ENCODE measurements around the gene AMPD3. TPM values are rescaled to one million over a fixed set of nuclear protein-coding genes. Genes with fewer than 3 reads are reported as not detected.

AMPD3 gene
- total and polyA plus RNA-seq, 2 of the 13 experiments (the other 11 are each of a cell fraction or from before 2014, with no cell fraction given): 0.33 to 2.3 TPM

DNA sequence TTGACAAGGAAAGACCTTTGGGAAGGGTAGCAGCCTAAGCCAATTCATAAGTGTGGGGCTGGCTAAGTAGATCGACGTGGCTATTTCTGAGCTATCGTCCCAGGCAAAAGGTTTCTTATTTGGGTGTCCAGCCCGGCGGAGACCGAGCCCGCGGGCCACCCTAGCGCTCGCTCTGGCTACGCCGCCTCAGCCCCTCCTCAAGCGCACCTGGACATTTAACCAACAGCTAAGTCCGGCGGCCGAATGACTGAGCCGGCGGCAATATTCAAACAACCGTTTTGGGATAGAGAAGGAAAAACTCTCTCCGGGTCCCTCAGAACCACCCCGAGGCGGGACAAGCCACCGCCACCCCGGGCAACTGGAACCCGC lies 85.5 kb downstream of the AMPD3 start (continued):
- TF ChIP-seq ZNF18 (CRISPR knock-in tag; IDR thresholded peaks at IDR 0.05; ENCODE audit: insufficient replicate concordance) (no peak), CCAR2 (optimal IDR thresholded peaks at IDR 0.05; ENCODE audit: low read depth, low read length) (no peak), SATB2 (CRISPR knock-in tag; IDR thresholded peaks at IDR 0.05) (0 out of 2 replicates have a peak, but pooled peaks have one; percentile 10), ETV6 (CRISPR knock-in tag; conservative IDR thresholded peaks at IDR 0.05) (0 out of 2 replicates have a peak, but pooled peaks have one; percentile 38), YEATS4 (CRISPR knock-in tag; IDR thresholded peaks at IDR 0.05; ENCODE audit: borderline replicate concordance) (no peak), ATF1 (CRISPR knock-in tag; IDR thresholded peaks at IDR 0.05) (no peak), PAX8 (CRISPR knock-in tag; IDR thresholded peaks at IDR 0.05; ENCODE audit: borderline replicate concordance) (no peak), XBP1 (CRISPR knock-in tag; IDR thresholded peaks at IDR 0.05) (peak; percentile 38; the same call in 1 of the 2 replicates), SIN3A (IDR thresholded peaks at IDR 0.05; ENCODE audit: borderline replicate concordance, low read depth, low read length) (0 out of 2 replicates have a peak, but pooled peaks have one; percentile 33), ZNF326 (CRISPR knock-in tag; IDR thresholded peaks at IDR 0.05; ENCODE audit: borderline replicate concordance) (no peak), ZNF567 (CRISPR knock-in tag; IDR thresholded peaks at IDR 0.05; ENCODE audit: borderline replicate concordance) (no peak), GLMP (CRISPR knock-in tag; IDR thresholded peaks at IDR 0.05; ENCODE audit: borderline replicate concordance) (no peak), KAT7 (CRISPR knock-in tag; IDR thresholded peaks at IDR 0.05; ENCODE audit: borderline replicate concordance) (no peak), ADNP (CRISPR knock-in tag; IDR thresholded peaks at IDR 0.05) (no peak), TCF7 (IDR thresholded peaks at IDR 0.05; ENCODE audit: low read depth) (no peak), SRSF4 (IDR thresholded peaks at IDR 0.05; ENCODE audit: low read depth, low read length, poor library complexity, severe bottlenecking) (no peak), RFXAP (CRISPR knock-in tag; IDR thresholded peaks at IDR 0.05; ENCODE audit: borderline replicate concordance) (0 out of 2 replicates have a peak, but pooled peaks have one; percentile 8), KLF15 (CRISPR knock-in tag; IDR thresholded peaks at IDR 0.05; ENCODE audit: borderline replicate concordance) (no peak), ZBTB10 (CRISPR knock-in tag; IDR thresholded peaks at IDR 0.05; ENCODE audit: borderline replicate concordance) (0 out of 2 replicates have a peak, but pooled peaks have one; percentile 15), RBM22 (optimal IDR thresholded peaks at IDR 0.05; ENCODE audit: low read length) (no peak), AGO2 (optimal IDR thresholded peaks at IDR 0.05; ENCODE audit: low read depth, low read length) (no peak)
- TF ChIP-seq, protein P1, sequence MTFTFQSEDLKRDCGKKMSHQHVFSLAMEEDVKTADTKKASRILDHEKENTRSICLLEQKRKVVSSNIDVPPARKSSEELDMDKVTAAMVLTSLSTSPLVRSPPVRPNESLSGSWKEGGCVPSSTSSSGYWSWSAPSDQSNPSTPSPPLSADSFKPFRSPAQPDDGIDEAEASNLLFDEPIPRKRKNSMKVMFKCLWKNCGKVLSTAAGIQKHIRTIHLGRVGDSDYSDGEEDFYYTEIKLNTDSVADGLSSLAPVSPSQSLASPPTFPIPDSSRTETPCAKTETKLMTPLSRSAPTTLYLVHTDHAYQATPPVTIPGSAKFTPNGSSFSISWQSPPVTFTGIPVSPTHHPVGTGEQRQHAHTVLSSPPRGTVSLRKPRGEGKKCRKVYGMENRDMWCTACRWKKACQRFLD (CRISPR knock-in tag; IDR thresholded peaks at IDR 0.05; ENCODE audit: borderline replicate concordance): no peak

Data from HepG2 (cell line).